SU-DHL-6 (cell line): ENCODE measurements around the gene SETBP1.

Experiments
- EZH2phosphoT487 ChIP-seq: fragments of 200-600 bp; sonication (generic), shearing (Covaris generic); conservative IDR thresholded peaks from 2 replicates; pipeline ENCODE4 v1.6.1; 2018; ENCODE audit warnings: mild to moderate bottlenecking, antibody characterized with exemption, low read length, moderate library complexity, mixed read lengths
- TF ChIP-seq, protein P1 (sequence below): fragments of 200-600 bp; sonication (generic); IDR thresholded peaks from one replicate; pipeline ENCODE4 v1.5.1; 2017; ENCODE audit warnings: antibody characterized with exemption, mild to moderate bottlenecking, low read length, moderate library complexity; ENCODE audit not compliant: insufficient read depth, poor library complexity, severe bottlenecking

DNA sequence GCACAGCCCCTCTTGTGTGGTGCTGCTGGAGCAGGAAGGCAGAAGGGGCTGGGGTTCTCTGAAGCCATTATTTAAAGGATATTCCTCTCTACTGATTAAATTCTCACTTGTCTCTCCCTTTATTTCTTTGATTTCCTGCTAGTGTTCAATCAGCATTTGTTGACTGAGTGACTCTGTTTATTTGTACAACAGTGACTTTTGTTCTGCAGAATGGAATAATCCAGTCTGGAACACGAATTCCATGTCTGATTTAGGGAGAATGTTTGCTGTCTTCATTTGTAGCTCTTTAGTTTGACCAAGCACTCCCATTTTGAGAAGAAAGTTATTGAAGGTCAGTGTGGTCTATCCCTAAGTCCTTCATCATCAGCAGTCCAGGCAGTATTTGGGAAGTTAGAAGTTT lies 141.2 kb downstream of the SETBP1 start:
- TF ChIP-seq, protein P1, sequence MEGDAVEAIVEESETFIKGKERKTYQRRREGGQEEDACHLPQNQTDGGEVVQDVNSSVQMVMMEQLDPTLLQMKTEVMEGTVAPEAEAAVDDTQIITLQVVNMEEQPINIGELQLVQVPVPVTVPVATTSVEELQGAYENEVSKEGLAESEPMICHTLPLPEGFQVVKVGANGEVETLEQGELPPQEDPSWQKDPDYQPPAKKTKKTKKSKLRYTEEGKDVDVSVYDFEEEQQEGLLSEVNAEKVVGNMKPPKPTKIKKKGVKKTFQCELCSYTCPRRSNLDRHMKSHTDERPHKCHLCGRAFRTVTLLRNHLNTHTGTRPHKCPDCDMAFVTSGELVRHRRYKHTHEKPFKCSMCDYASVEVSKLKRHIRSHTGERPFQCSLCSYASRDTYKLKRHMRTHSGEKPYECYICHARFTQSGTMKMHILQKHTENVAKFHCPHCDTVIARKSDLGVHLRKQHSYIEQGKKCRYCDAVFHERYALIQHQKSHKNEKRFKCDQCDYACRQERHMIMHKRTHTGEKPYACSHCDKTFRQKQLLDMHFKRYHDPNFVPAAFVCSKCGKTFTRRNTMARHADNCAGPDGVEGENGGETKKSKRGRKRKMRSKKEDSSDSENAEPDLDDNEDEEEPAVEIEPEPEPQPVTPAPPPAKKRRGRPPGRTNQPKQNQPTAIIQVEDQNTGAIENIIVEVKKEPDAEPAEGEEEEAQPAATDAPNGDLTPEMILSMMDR, result no peak
- no peak for TF ChIP-seq EZH2phosphoT487
